Fibroblast of lung (primary cell): ENCODE results near the gene AIMP1.

Source experiments
- EZH2 ChIP-seq: IDR thresholded peaks from 2 replicates; pipeline ENCODE4 v1.5.1; 2012; ENCODE audit warnings: low read length, control low read depth, mild to moderate bottlenecking; ENCODE audit errors: missing control alignments
- TF ChIP-seq, protein P1 (sequence below), 2 donors: IDR thresholded peaks in 1 of 2; conservative IDR thresholded peaks in 1 of 2; 1 replicate in 1 of 2; 2 replicates in 1 of 2; pipeline ENCODE4 v1.5.1; 2011 to 2012; ENCODE audit warnings: low read length in 2 of 2, control low read depth in 1 of 2, inconsistent platforms in 1 of 2, low read depth in 1 of 2, mild to moderate bottlenecking in 1 of 2

DNA sequence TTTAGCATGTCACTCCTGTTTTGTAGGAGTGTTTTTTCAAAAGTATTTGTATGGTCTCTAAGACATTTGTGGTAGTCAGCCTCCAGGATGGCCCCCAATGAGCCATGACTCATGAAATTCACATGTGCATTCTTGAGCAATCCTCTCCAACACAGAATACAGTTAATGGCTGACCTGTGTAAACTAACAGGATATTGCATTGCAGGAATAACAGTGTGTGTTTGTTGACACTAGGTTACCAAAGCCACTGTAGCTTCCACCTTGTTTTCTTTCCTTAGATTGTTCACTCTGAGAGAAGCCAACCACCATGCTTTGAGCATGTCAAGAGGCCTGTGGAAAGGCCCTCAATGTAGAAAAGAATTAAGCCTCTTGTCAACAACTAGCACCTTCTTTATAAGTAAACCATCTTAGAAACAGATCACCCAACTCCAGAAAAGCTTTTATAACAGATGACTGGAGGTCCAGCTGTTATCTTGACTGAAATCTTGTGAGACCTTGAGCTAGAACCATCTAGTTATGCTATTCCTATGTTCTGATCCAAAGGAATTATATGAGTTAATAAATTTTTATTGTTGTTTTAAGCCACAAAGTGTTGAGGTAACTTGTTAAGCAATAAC is 28.9 kb upstream of the AIMP1 start:
- TF ChIP-seq, protein P1, sequence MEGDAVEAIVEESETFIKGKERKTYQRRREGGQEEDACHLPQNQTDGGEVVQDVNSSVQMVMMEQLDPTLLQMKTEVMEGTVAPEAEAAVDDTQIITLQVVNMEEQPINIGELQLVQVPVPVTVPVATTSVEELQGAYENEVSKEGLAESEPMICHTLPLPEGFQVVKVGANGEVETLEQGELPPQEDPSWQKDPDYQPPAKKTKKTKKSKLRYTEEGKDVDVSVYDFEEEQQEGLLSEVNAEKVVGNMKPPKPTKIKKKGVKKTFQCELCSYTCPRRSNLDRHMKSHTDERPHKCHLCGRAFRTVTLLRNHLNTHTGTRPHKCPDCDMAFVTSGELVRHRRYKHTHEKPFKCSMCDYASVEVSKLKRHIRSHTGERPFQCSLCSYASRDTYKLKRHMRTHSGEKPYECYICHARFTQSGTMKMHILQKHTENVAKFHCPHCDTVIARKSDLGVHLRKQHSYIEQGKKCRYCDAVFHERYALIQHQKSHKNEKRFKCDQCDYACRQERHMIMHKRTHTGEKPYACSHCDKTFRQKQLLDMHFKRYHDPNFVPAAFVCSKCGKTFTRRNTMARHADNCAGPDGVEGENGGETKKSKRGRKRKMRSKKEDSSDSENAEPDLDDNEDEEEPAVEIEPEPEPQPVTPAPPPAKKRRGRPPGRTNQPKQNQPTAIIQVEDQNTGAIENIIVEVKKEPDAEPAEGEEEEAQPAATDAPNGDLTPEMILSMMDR (conservative IDR thresholded peaks at IDR 0.05 in 1 of 2, IDR thresholded peaks at IDR 0.05 in 1 of 2; ENCODE audit: low read depth in 1 of 2, low read length in 2 of 2): no peak
- TF ChIP-seq EZH2: no peak
